CD4-positive, alpha-beta T cell treated with Interleukin-6 at 100 ng/mL for 8 hours (primary cell): Measurements from ENCODE around the gene IFNE.
A peak's percentile ranks its signal among the peaks of the same experiment; 100 is the strongest.

Source experiments
- DNase-seq: peaks from one replicate; pipeline ENCODE4 v3.0.0-alpha.2; 2020; ENCODE audit warnings: mixed read lengths, low spot score

Gene IFNE

GRCh38 chr9:21482213-21482612 is at the start of gene IFNE:
IFNE (minus strand) TSS chr9:21482313; CDS start chr9:21481694, 619 bp downstream.
- no peak for DNase-seq

GRCh38 chr9:21528123-21528808 is 46.2 kb upstream of the IFNE start:
- no peak for DNase-seq

- no peak for DNase-seq
Observed at GRCh38 chr9:21527579-21527978, 45.5 kb upstream of the IFNE start.

GRCh38 chr9:21525174-21525573 is 43.1 kb upstream of the IFNE start:
- no peak for DNase-seq

- DNase-seq = no peak
Observed at GRCh38 chr9:21524099-21524830, 42.2 kb upstream of the IFNE start.

GRCh38 chr9:21523021-21524014 is 41.2 kb upstream of the IFNE start:
- no peak for DNase-seq

GRCh38 chr9:21522348-21522747 is 40.2 kb upstream of the IFNE start:
- DNase-seq = no peak

GRCh38 chr9:21521448-21521847 is 39.3 kb upstream of the IFNE start:
- no peak for DNase-seq

- DNase-seq = no peak
Observed at GRCh38 chr9:21520501-21521228, 38.6 kb upstream of the IFNE start.

GRCh38 chr9:21519855-21520434 is 37.8 kb upstream of the IFNE start:
- DNase-seq = no peak

- DNase-seq = no peak
Observed at GRCh38 chr9:21516796-21517195, 34.7 kb upstream of the IFNE start.

- no peak for DNase-seq
Observed at GRCh38 chr9:21513431-21513830, 31.3 kb upstream of the IFNE start.

GRCh38 chr9:21510806-21511205 is 28.7 kb upstream of the IFNE start:
- DNase-seq = no peak

- no peak for DNase-seq
Observed at GRCh38 chr9:21507483-21507790, 25.3 kb upstream of the IFNE start.

GRCh38 chr9:21506626-21507482 is 24.7 kb upstream of the IFNE start:
- no peak for DNase-seq

GRCh38 chr9:21505425-21506179 is 23.5 kb upstream of the IFNE start:
- no peak for DNase-seq

GRCh38 chr9:21504894-21505293 is 22.8 kb upstream of the IFNE start:
- DNase-seq = peak; percentile 5

- no peak for DNase-seq
Observed at GRCh38 chr9:21504113-21504512, 22.0 kb upstream of the IFNE start.

- DNase-seq = no peak
Observed at GRCh38 chr9:21502586-21502985, 20.5 kb upstream of the IFNE start.

GRCh38 chr9:21499912-21500311 is 17.8 kb upstream of the IFNE start:
- DNase-seq = no peak
